Adipocyte (in vitro differentiated cells): ENCODE data around the gene CNOT4.

Source experiments
- DNase-seq: peaks from one replicate; pipeline ENCODE4 v3.0.0-alpha.2; 2015; ENCODE audit warnings: low read depth
- H3K27me3 ChIP-seq: replicated peaks from 2 replicates; pipeline ENCODE4 v1.7.0; 2013; ENCODE audit warnings: mild to moderate bottlenecking, low read length, moderate library complexity; ENCODE audit not compliant: control insufficient read depth, insufficient read depth
- H3K36me3 ChIP-seq: 2 replicates; pipeline ENCODE4 v1.7.0; 2013; ENCODE audit warnings: low read length, mild to moderate bottlenecking, moderate library complexity; ENCODE audit not compliant: control insufficient read depth, insufficient read depth, severe bottlenecking
- H3K4me1 ChIP-seq: 2 replicates; pipeline ENCODE4 v1.7.0; 2013; ENCODE audit warnings: mild to moderate bottlenecking, low read length, moderate library complexity; ENCODE audit not compliant: control insufficient read depth, insufficient read depth
- H3K4me3 ChIP-seq: 2 replicates; pipeline ENCODE4 v1.7.0; 2013; ENCODE audit warnings: mild to moderate bottlenecking, low read length, moderate library complexity
- H3K9ac ChIP-seq: 2 replicates; pipeline ENCODE4 v1.7.0; 2013; ENCODE audit warnings: mild to moderate bottlenecking, low read length, moderate library complexity
- H3K9me3 ChIP-seq: 2 replicates; pipeline ENCODE4 v1.7.0; 2013; ENCODE audit warnings: mild to moderate bottlenecking, low read length, moderate library complexity; ENCODE audit not compliant: control insufficient read depth

Gene CNOT4

DNA sequence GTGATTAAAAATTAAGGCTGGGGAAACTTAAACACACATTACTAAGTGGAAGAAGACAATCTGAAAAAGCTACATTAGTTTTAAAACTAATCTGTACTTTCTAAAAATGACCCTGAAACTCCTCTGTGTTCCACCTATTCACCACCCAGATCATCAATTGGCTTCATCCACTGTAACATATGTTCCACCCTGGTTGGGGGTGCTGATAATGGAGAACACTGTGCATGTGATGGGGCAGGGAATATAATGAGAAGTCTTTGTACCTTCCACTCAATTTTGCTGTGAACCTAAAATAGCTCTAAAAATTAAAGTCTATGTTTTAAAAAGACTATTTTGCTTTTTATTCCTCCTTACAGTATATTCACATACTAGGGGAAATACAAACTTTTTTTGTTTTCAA is 132.7 kb downstream of the CNOT4 start:
- Histone ChIP-seq H3K36me3 (peaks cover 11% of the 10 kb centered on the region), H3K27me3 (no peaks in the 10 kb centered on the region), H3K4me1 (no peaks in the 10 kb centered on the region), H3K4me3 (no peak overlapping the region), H3K9me3 (no peaks in the 10 kb centered on the region), H3K9ac (no peak overlapping the region)
- DNase-seq, result no peak

DNA sequence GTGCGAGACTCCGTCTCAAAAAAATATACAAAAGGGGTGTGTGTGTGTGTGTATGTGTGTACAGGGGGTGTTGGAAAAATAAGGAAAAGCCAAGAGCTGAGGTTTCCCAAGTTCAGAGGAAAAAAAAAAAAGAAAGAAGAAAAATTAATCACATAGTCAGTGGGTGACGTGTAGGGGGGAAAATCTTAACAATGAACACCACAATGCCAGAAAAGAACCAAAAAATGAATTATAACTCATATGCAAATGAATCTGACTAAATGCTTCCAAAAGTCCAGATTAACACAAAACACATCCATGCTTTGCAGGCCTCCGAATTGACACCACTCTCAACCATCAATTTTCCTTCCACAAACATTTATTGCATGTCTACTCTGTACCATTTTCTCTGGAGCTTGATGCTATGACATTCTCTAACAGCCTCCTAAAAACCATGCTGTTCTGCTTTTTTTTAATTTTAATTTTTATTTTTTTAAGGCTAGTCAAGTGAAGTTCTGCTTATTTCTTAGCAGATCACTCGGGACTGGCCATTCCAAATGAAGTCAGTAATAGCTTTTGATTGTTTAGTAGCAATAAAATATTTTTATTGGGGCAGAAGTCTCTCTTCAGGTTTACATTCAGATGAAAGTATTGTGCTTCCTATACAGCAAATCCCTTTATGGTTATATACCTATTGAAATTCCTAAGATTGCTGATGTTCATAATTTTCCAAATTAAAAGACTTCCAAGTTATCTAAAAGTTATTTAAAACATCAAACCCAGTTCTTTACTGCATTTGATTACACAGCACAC is 133.8 kb downstream of the CNOT4 start:
- Histone ChIP-seq H3K9me3 (no peaks in the 10 kb centered on the region), H3K36me3 (peaks cover 11% of the 10 kb centered on the region)
- DNase-seq, result no peak

DNA sequence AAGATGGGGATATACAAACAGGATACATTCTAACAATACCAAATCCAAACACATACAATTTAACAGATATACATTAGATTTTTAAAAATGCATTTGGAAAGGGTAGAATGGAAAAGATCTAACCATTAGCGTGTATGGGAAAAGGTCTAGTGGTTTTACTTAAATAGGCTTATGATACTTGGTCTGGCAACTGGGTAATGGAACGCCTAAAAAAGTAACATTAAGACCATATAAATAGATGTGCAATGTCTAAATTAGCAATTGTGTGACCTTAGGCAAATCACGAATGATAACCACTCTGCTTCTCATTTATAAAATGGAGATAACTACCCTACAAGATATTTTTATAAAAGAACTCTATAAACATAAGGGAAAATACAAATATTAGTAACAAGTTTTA is 135.2 kb downstream of the CNOT4 start:
- no peaks in the 10 kb centered on the region for H3K9me3 ChIP-seq
- H3K9ac ChIP-seq, result no peak overlapping the region
- peaks cover 9% of the 10 kb centered on the region for H3K36me3 ChIP-seq
- no peaks in the 10 kb centered on the region for H3K4me1 ChIP-seq
- H3K27me3 ChIP-seq, result no peaks in the 10 kb centered on the region
- H3K4me3 ChIP-seq, result no peak overlapping the region
- DNase-seq, result no peak

More for the DNA sequence above, 133.8 kb downstream of the CNOT4 start:
- H3K9ac ChIP-seq, result no peak overlapping the region
- no peaks in the 10 kb centered on the region for H3K27me3 ChIP-seq
- no peak overlapping the region for H3K4me3 ChIP-seq
- no peaks in the 10 kb centered on the region for H3K4me1 ChIP-seq

DNA sequence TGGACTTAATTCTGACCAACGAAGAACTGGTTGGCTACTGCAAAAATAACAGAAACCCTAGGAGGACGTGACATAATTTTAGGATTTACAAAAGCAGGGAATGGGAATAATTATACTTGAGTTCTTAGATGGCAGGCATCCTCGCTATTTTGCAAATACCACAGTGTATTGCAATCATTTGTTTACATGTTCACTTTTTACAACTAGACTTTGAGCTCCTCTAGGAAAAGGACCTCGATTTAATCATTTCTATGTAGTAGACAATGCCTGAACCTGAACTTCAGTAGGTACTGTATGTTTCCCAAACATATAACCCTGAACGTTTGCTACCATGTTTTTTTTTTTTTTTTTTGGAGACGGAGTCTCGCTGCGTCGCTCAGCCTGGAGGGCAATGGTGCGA is 137.7 kb downstream of the CNOT4 start:
- Histone ChIP-seq H3K27me3 (no peaks in the 10 kb centered on the region), H3K9me3 (no peaks in the 10 kb centered on the region), H3K4me3 (no peak overlapping the region), H3K9ac (no peak overlapping the region), H3K36me3 (no peaks in the 10 kb centered on the region), H3K4me1 (no peaks in the 10 kb centered on the region)
- peak; percentile 13 for DNase-seq

DNA sequence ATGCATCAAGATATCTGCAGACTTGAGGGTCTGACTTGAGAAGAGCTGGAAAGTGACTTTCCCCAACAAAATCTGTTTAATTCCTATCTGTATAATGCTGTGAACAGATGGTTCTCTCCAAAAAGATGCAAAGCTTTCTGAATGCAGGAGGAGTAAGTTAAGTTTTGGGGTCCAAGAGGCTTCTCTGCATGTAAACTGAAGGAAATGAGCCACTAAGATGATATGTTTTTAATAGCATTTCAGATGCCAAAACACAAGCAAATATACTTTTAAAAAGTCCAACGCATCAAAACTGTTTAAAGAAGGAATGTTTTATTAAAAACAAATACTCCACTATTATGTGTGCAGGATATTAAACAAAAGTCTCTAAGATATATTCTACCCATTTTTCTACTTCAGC is 139.2 kb downstream of the CNOT4 start:
- Histone ChIP-seq H3K4me1 (peaks cover 1% of the 10 kb centered on the region), H3K4me3 (no peak overlapping the region), H3K9ac (no peak overlapping the region), H3K27me3 (no peaks in the 10 kb centered on the region), H3K9me3 (no peaks in the 10 kb centered on the region), H3K36me3 (no peaks in the 10 kb centered on the region)
- DNase-seq, result no peak

DNA sequence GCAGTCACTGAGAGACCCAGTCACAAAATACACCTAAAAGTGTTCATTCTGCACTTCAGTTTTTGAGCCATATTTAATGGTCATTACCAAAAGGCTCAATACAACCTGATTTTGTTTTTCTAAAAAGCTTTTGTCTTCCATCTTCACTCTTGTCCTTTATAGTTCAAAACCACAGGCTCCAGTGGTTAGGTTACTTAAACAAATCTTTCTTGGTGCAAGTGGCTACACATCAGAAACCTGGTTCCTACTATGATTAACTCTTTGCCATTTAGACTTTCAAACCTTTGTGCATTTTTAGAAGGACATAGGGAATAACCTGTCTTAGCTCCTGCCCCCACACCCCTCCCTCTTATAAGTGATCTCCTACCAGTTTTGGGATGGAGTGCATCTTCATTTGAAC is 140.5 kb downstream of the CNOT4 start:
- H3K27me3 ChIP-seq, result no peaks in the 10 kb centered on the region
- no peak for DNase-seq

DNA sequence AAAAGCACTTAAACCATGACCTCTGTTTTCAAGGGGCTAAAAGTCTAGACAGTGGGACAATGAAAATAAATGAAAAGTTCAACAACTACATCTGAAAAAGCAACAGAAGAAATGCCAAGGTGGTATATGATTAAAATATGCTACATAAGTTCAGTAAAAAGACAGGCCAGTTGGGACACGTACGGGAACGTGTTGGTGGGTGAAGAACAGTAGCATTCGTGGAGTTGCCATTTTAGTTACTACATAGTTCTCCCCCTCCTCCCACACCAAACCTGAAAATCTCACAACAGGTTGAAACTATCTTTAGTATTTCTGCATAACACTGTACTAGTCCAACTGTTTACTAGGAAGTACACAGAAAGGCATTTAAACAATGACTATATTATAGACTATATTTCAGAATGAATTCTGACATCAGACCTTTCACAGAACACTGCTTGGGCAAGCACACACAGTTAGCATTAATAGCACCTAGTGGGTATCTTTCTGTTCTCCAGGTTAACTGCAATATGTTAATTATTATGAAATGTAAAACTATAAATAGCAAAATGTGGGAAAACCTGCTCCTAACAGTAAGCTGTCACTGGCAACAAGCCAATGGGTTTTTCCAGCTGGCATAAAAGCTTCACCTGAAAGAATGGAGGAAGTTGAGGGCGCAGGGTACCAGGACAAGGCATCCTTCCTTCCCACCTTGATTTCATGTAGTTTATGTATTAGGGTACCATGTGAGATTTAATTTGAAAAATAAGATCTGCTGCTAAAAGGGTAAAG is 141.3 kb downstream of the CNOT4 start:
- H3K4me1 ChIP-seq, result peaks cover 5% of the 10 kb centered on the region
- H3K4me3 ChIP-seq, result no peak overlapping the region
- no peaks in the 10 kb centered on the region for H3K9me3 ChIP-seq
- no peaks in the 10 kb centered on the region for H3K27me3 ChIP-seq
- no peak overlapping the region for H3K9ac ChIP-seq
- H3K36me3 ChIP-seq, result peaks cover under 1% of the 10 kb centered on the region
- no peak for DNase-seq

More for the DNA sequence above, 140.5 kb downstream of the CNOT4 start:
- no peak overlapping the region for H3K9ac ChIP-seq
- no peak overlapping the region for H3K4me3 ChIP-seq
- no peaks in the 10 kb centered on the region for H3K36me3 ChIP-seq
- peaks cover 5% of the 10 kb centered on the region for H3K4me1 ChIP-seq
- H3K9me3 ChIP-seq, result no peaks in the 10 kb centered on the region

DNA sequence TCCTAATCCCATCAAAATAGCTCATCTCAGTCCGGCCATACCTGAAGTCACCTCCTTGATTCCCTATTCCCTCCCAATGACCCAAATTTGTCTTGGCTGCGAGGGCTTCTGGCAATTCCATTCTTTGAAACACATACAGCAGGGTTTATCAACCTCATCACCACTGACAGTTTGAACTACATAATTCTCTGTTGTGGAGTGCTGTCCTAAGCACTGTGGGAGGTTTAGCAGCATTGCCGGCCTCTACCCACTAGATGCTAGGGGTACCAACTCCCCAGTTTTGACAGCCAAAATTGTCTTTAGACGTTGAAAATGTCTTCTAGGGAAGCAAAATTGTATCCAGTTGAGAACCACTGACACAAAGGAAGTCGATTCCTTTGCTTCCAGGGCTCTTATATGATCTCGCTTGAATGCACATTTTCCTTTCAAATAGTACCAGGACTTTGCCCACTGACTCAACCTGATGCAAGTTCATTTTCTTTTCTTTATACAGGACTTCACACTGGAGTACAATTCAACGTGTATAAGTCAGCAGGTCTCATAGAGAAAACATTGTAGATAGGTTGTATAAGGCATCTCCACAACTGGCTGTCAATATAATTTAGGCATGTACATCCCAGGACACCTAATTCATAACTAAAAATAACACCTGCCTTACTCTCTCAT is 142.9 kb downstream of the CNOT4 start:
- Histone ChIP-seq H3K4me3 (no peak overlapping the region), H3K36me3 (peaks cover 16% of the 10 kb centered on the region), H3K9ac (no peak overlapping the region), H3K9me3 (no peaks in the 10 kb centered on the region), H3K27me3 (no peaks in the 10 kb centered on the region), H3K4me1 (peaks cover 5% of the 10 kb centered on the region)
- no peak for DNase-seq

DNA sequence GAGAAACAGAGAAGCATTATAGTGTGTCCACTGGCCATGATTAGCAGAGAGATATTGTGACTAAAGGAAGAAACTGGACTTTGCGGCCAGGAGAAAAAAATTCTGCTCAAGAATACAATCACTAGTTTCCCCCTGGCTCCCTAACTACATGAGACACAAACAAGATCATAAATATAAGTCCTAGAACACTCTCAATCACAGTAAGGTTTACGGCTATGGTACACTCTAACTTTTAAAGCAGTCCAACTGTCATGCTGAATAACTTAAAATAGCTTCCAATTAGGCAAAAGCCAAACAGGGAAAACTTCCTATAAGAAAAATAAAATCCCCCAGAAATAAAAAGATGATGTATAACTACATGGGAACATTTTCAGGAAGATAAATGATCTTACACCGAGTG is 144.2 kb downstream of the CNOT4 start:
- Histone ChIP-seq H3K27me3 (no peaks in the 10 kb centered on the region), H3K4me3 (no peak overlapping the region), H3K9me3 (no peaks in the 10 kb centered on the region), H3K4me1 (peaks cover 5% of the 10 kb centered on the region), H3K36me3 (peaks cover 28% of the 10 kb centered on the region), H3K9ac (no peak overlapping the region)
- no peak for DNase-seq

DNA sequence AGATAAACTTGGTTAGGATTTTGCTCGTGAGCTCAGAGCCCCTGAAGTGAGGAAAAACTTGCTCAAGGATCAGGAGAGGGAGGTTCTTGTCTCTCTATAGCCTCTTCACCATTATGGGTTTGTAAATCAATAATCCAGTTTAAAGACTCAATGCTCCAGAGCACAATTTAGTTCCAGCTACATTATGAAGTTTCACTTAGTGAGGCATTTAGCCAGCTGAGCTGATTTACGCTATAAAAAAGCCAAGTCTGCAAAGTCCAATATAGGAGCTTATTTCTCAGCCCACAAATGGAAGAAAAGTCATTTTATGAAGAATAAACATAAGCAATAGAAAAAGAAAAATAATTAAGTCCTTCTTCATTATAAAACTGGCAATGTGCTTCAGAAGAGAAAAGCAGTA is 145.7 kb downstream of the CNOT4 start:
- Histone ChIP-seq H3K27me3 (no peaks in the 10 kb centered on the region), H3K9ac (no peak overlapping the region), H3K4me1 (peaks cover 10% of the 10 kb centered on the region), H3K9me3 (no peaks in the 10 kb centered on the region), H3K4me3 (no peak overlapping the region), H3K36me3 (peaks cover 30% of the 10 kb centered on the region)
- no peak for DNase-seq

DNA sequence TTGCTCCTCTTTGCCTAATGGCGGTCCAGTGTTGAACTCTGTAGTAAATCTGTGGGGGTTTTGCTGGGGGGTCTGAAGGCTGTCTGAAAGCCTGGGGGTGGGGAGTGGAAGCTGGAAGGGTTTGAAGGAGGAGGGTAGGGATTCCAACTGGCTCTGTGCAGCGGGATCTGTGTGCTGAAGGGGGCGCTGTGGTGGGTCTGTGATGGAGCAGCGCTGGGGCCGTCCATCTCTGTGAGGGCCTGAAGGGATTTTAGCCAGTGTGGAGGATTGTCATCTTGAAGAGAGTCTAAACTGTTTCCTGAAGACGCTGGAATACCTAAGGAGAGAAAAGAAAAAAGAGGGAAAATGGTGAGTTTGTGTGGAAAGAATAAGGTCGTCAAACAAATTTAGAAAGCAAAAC is 147.0 kb downstream of the CNOT4 start:
- H3K4me1 ChIP-seq, result peaks cover 10% of the 10 kb centered on the region

More for the DNA sequence above, 147.0 kb downstream of the CNOT4 start:
- no peaks in the 10 kb centered on the region for H3K27me3 ChIP-seq
- no peaks in the 10 kb centered on the region for H3K9me3 ChIP-seq
- no peak overlapping the region for H3K9ac ChIP-seq
- peaks cover 30% of the 10 kb centered on the region for H3K36me3 ChIP-seq
- no peak overlapping the region for H3K4me3 ChIP-seq
- no peak for DNase-seq
